B cell (primary cell): ENCODE measurements around the gene BNIP5. TPM values are rescaled to one million over a fixed set of nuclear protein-coding genes. Genes with fewer than 3 reads are reported as not detected.

Experiments
- ATAC-seq: fragments of 200-7000 bp; cut with Tn5 transposase; one replicate; pipeline ENCODE4 v1.10.0; 2021; ENCODE audit warnings: low read depth, mild to moderate bottlenecking, moderate number of reproducible peaks, moderate library complexity
- CTCF ChIA-PET: fragments of 350-600 bp; sonication (Branson Sonifier 250); formaldehyde crosslinking; loops from one replicate; lab custom pipeline; 2021; ENCODE audit warnings: antibody characterized with exemption, inconsistent platforms; lab: Charles Lee
- POLR2A ChIA-PET: fragments of 350-600 bp; sonication (Branson Sonifier 250); formaldehyde crosslinking; loops from one replicate; lab custom pipeline; 2021; ENCODE audit warnings: antibody characterized with exemption; lab: Charles Lee
- DNase-seq: peaks from one replicate; pipeline ENCODE4 v3.0.0; 2013
- H2AFZ ChIP-seq: 2 replicates; pipeline ENCODE4 v1.6.1; 2012; ENCODE audit warnings: mild to moderate bottlenecking, low read depth, low read length; ENCODE audit not compliant: insufficient read depth, poor library complexity, severe bottlenecking
- H3K27ac ChIP-seq, 2 donors: 1 replicate in 1 of 2; 2 replicates in 1 of 2; pipeline ENCODE4 v1.5.1; 2012 to 2013; ENCODE audit warnings: low read length in 2 of 2, mild to moderate bottlenecking in 2 of 2, moderate library complexity in 1 of 2
- H3K27me3 ChIP-seq, 4 experiments: fragments of 200-600 bp in 1 of 4; sonication (generic) in 1 of 4; replicated peaks in 1 of 4; 1 replicate in 2 of 4; 2 replicates in 2 of 4; pipeline versions ENCODE4 v1.6.1 to v1.7.0; 2013 to 2016; ENCODE audit warnings: low read length in 3 of 4, mild to moderate bottlenecking in 2 of 4, mixed read lengths in 1 of 4, moderate library complexity in 1 of 4; ENCODE audit not compliant: insufficient read depth in 4 of 4, control insufficient read depth in 3 of 4; ENCODE audit errors: control extremely low read depth in 1 of 4
- H3K36me3 ChIP-seq, 2 experiments: replicated peaks in 1 of 2; 1 replicate in 1 of 2; 2 replicates in 1 of 2; pipeline versions ENCODE4 v1.6.1 to v1.7.1; 2013; ENCODE audit warnings: low read length in 1 of 2; ENCODE audit not compliant: insufficient read depth in 2 of 2, control insufficient read depth in 1 of 2; ENCODE audit errors: control extremely low read depth in 1 of 2, extremely low read depth in 1 of 2
- H3K4me1 ChIP-seq, 2 donors: fragments of 200-600 bp in 1 of 2; sonication (generic) in 1 of 2; 1 replicate in 1 of 2; 2 replicates in 1 of 2; pipeline versions ENCODE4 v1.5.1 to v1.6.1; 2013 to 2017; ENCODE audit warnings: low read length in 2 of 2; ENCODE audit not compliant: control insufficient read depth in 2 of 2, insufficient read depth in 2 of 2
- H3K4me2 ChIP-seq: replicated peaks from 2 replicates; pipeline ENCODE3; 2012; ENCODE audit warnings: mild to moderate bottlenecking, low read depth, low read length; ENCODE audit not compliant: poor library complexity, severe bottlenecking
- H3K4me3 ChIP-seq, 5 experiments: fragments of 200-600 bp in 1 of 5; sonication (generic) in 1 of 5; 1 replicate in 3 of 5; 2 replicates in 2 of 5; pipeline versions ENCODE4 v1.5.1 to v1.7.0; 2011 to 2016; ENCODE audit warnings: low read length in 4 of 5, mild to moderate bottlenecking in 4 of 5, low read depth in 2 of 5, control low read depth in 1 of 5, moderate library complexity in 1 of 5; ENCODE audit not compliant: insufficient read depth in 1 of 5; ENCODE audit errors: control extremely low read depth in 1 of 5, extremely low read depth in 1 of 5
- H3K79me2 ChIP-seq: fragments of 200-600 bp; sonication (generic); one replicate; pipeline ENCODE4 v1.6.0; 2016; ENCODE audit warnings: low read length; ENCODE audit not compliant: control insufficient read depth, insufficient read depth
- H3K9ac ChIP-seq: fragments of 200-600 bp; sonication (generic); 2 replicates; pipeline ENCODE4 v1.6.1; 2017; ENCODE audit warnings: mild to moderate bottlenecking, low read length, moderate library complexity
- H3K9me3 ChIP-seq, 3 donors: one replicate each; pipeline versions ENCODE4 v1.6.1 to v1.7.1; 2013; ENCODE audit warnings: low read length in 2 of 3; ENCODE audit not compliant: control insufficient read depth in 2 of 3, insufficient read depth in 1 of 3; ENCODE audit errors: control extremely low read depth in 1 of 3
- H4K20me1 ChIP-seq: 2 replicates; pipeline ENCODE4 v1.6.0; 2012; ENCODE audit warnings: mild to moderate bottlenecking, low read length; ENCODE audit not compliant: insufficient read depth, control insufficient read depth, poor library complexity, severe bottlenecking
- H3K27ac Mint-ChIP-seq: one replicate; pipeline ENCODE4 v1.8.0; 2021; ENCODE audit warnings: mixed read lengths
- H3K27me3 Mint-ChIP-seq: one replicate; pipeline ENCODE4 v1.8.0; 2021; ENCODE audit warnings: mixed read lengths
- H3K4me1 Mint-ChIP-seq: one replicate; pipeline ENCODE4 v1.8.0; 2021; ENCODE audit warnings: mixed read lengths
- H3K4me3 Mint-ChIP-seq: one replicate; pipeline ENCODE4 v1.8.0; 2021; ENCODE audit warnings: mixed read lengths
- H3K9me3 Mint-ChIP-seq: one replicate; pipeline ENCODE4 v1.8.0; 2022; ENCODE audit warnings: mixed read lengths; ENCODE audit not compliant: insufficient read depth
- EZH2 ChIP-seq: IDR thresholded peaks from 2 replicates; pipeline ENCODE4 v1.6.1; 2012; ENCODE audit warnings: borderline replicate concordance, low read depth, mild to moderate bottlenecking, moderate library complexity, low read length; ENCODE audit not compliant: insufficient read depth, poor library complexity, severe bottlenecking
- WGBS: methylation state at CpG from one replicate; pipeline ENCODE4 v1.1.5; 2013; ENCODE audit warnings: missing lambda C conversion rate; ENCODE audit not compliant: insufficient coverage; 5-methylcytosine and 5-hydroxymethylcytosine counted together
- intact Hi-C: fragments of 100-400 bp; cut with micrococcal nuclease; formaldehyde crosslinking; loops from one replicate; pipeline ENCODE4 v1.10.0; 2022
- polyA plus RNA-seq: library from polyadenylated mRNA; depleted of rRNA; stranded (reverse); fragments of >200 nt; gene quantifications from 2 replicates; pipeline ENCODE4 v1.2.3, GENCODE V29; 2012
- total RNA-seq, 2 donors: library from RNA; stranded (reverse); fragments of 120-200 nt in 1 of 2; gene quantifications; 1 replicate in 1 of 2; 2 replicates in 1 of 2; pipeline versions ENCODE4 v1.2.3 to v1.2.4, GENCODE V29; 2013 to 2022
- TF ChIP-seq, protein P1 (sequence below): fragments of 200-600 bp; IDR thresholded peaks from one replicate; pipeline ENCODE4 v1.8.0; 2022; ENCODE audit warnings: antibody characterized with exemption, mild to moderate bottlenecking

Gene BNIP5
- total and polyA plus RNA-seq, 2 donors (not counting 1 experiment from before 2014, with no cell fraction given) = 0.06 to 0.10 TPM

DNA sequence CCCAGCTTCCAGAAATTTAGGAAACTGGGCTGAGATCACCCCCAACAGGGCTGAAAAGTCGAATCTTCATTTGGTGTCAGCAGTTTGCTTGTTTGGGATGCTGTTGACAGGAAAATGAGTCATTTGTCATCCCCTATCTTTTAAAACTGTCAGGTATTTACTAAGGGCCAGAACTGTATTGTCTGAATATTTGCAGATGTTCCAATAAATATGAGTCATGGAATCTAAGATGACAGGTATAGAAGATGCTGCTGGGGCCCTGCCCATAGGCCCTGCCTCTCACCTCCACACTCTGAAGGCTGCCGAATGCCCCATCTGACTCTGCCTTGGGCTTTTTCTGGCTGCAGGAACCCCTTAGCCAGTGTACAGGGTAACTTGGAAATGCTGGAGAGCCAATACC lies 46.9 kb upstream of the BNIP5 start:
- peaks cover 20 to 33% of the 10 kb centered on the region in 2 donors for H3K4me1 ChIP-seq
- H3K9me3 Mint-ChIP-seq = no peaks in the 10 kb centered on the region
- H3K27me3 Mint-ChIP-seq = peaks cover 30% of the 10 kb centered on the region
- no peak overlapping the region for H3K4me3 Mint-ChIP-seq
- no peak overlapping the region for H3K4me2 ChIP-seq
- no peaks in the 10 kb centered on the region for H3K9me3 ChIP-seq
- peaks cover 0 to 22% (median 12%) of the 10 kb centered on the region in 4 experiments for H3K27me3 ChIP-seq
- ATAC-seq (no peak), DNase-seq (no peak)
- no peak overlapping the region for H3K4me3 ChIP-seq
- peaks cover 30% of the 10 kb centered on the region for H3K4me1 Mint-ChIP-seq
- H3K36me3 ChIP-seq = no peaks in the 10 kb centered on the region
- ChIA-PET CTCF (interaction anchor here (0.7 to 3.6 kb wide), 2 partner anchors 23 to 1142 kb away, joined by 3 to 13 read pairs; no protein-coding TSS in a partner anchor), POLR2A (no interaction called here)
- H4K20me1 ChIP-seq = no peaks in the 10 kb centered on the region
- no peak overlapping the region for H3K27ac Mint-ChIP-seq
- H3K27ac ChIP-seq = no peak overlapping the region
- 100% methylated on average over 1 of the region's 2 CpGs for WGBS
- H3K79me2 ChIP-seq = no peaks in the 10 kb centered on the region
- H3K9ac ChIP-seq = no peak overlapping the region
- H2AFZ ChIP-seq = no peak overlapping the region
- no peak for TF ChIP-seq EZH2
- TF ChIP-seq, protein P1, sequence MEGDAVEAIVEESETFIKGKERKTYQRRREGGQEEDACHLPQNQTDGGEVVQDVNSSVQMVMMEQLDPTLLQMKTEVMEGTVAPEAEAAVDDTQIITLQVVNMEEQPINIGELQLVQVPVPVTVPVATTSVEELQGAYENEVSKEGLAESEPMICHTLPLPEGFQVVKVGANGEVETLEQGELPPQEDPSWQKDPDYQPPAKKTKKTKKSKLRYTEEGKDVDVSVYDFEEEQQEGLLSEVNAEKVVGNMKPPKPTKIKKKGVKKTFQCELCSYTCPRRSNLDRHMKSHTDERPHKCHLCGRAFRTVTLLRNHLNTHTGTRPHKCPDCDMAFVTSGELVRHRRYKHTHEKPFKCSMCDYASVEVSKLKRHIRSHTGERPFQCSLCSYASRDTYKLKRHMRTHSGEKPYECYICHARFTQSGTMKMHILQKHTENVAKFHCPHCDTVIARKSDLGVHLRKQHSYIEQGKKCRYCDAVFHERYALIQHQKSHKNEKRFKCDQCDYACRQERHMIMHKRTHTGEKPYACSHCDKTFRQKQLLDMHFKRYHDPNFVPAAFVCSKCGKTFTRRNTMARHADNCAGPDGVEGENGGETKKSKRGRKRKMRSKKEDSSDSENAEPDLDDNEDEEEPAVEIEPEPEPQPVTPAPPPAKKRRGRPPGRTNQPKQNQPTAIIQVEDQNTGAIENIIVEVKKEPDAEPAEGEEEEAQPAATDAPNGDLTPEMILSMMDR = no peak
- intact Hi-C loops = no loop called here

DNA sequence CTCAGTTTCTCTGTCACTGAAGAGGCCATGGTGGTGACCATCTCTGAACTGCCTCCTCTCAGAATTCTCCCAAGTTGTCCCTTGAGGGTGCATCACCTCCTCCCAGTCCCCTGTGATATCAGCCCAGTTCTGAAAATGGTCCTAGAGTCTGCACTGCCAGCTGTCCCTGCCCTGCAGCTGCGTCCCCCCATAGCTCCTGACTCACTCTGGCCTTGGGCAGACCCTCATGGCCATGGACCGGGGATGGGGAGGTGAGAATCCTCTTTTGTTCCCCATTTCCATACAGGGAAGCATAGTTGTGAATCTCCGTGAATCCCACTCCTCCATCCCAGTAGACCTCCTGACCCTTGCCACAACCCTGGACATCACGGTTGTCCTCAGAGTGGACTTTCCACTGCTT lies 46.3 kb upstream of the BNIP5 start:
- Histone ChIP-seq H3K27me3 (peaks cover 0 to 16% (median 8%) of the 10 kb centered on the region in 4 experiments), H3K9me3 (no peaks in the 10 kb centered on the region), H3K27ac (no peak overlapping the region), H4K20me1 (no peaks in the 10 kb centered on the region), H3K9ac (no peak overlapping the region), H3K4me1 (peaks cover 14 to 32% of the 10 kb centered on the region in 2 donors), H3K4me2 (no peak overlapping the region), H2AFZ (no peak overlapping the region), H3K79me2 (no peaks in the 10 kb centered on the region), H3K36me3 (no peaks in the 10 kb centered on the region), H3K4me3 (no peak overlapping the region)
- no peak for DNase-seq
- H3K9me3 Mint-ChIP-seq = no peaks in the 10 kb centered on the region
- WGBS = 92% methylated on average over 3 of the region's 4 CpGs
- no peak overlapping the region for H3K4me3 Mint-ChIP-seq
- ChIA-PET POLR2A (no interaction called here), CTCF (interaction anchor here (0.7 to 3.6 kb wide), 2 partner anchors 23 to 1141 kb away, joined by 3 to 13 read pairs; no protein-coding TSS in a partner anchor)
- TF ChIP-seq, protein P1 = no peak
- TF ChIP-seq EZH2 = no peak
- peaks cover 30% of the 10 kb centered on the region for H3K4me1 Mint-ChIP-seq
- H3K27ac Mint-ChIP-seq = no peak overlapping the region
- ATAC-seq = no peak
- peaks cover 24% of the 10 kb centered on the region for H3K27me3 Mint-ChIP-seq
- intact Hi-C loops = no loop called here
